Stimulated activated CD8-positive, alpha-beta memory T cell treated with anti-CD3 and anti-CD28 coated beads, Interleukin-4, amount 100 ng/mL, for 48 hours (primary cell): ENCODE results near the gene SESTD1.
A peak's percentile ranks its signal among the peaks of the same experiment; 100 is the strongest.

ENCODE experiments used
- DNase-seq: peaks from one replicate; pipeline ENCODE4 v3.0.0-alpha.2; 2020

SESTD1 gene

GRCh38 chr2:179181002-179181401 is 83.6 kb downstream of the SESTD1 start:
- no peak for DNase-seq

- DNase-seq = no peak
Measured at GRCh38 chr2:179180242-179180641, 84.4 kb downstream of the SESTD1 start.

GRCh38 chr2:179179719-179180118 is 84.9 kb downstream of the SESTD1 start:
- DNase-seq = no peak

GRCh38 chr2:179177694-179178093 is 86.9 kb downstream of the SESTD1 start:
- DNase-seq = no peak

GRCh38 chr2:179174240-179174639 is 90.4 kb downstream of the SESTD1 start:
- DNase-seq = no peak

- no peak for DNase-seq
Measured at GRCh38 chr2:179172894-179173293, 91.7 kb downstream of the SESTD1 start.

- no peak for DNase-seq
Measured at GRCh38 chr2:179171371-179171770, 93.3 kb downstream of the SESTD1 start.

- DNase-seq = no peak
Measured at GRCh38 chr2:179170901-179171300, 93.7 kb downstream of the SESTD1 start.

- no peak for DNase-seq
Measured at GRCh38 chr2:179165356-179166000, 99.2 kb downstream of the SESTD1 start.

GRCh38 chr2:179141206-179141605 is 123.4 kb downstream of the SESTD1 start:
- no peak for DNase-seq

- no peak for DNase-seq
Measured at GRCh38 chr2:179140571-179140970, 124.1 kb downstream of the SESTD1 start.

- peak; percentile 44 for DNase-seq
Measured at GRCh38 chr2:179139506-179139905, 125.1 kb downstream of the SESTD1 start.

- no peak for DNase-seq
Measured at GRCh38 chr2:179137200-179137759, 127.4 kb downstream of the SESTD1 start.

- no peak for DNase-seq
Measured at GRCh38 chr2:179133016-179133415, 131.6 kb downstream of the SESTD1 start.

GRCh38 chr2:179132076-179132475 is 132.6 kb downstream of the SESTD1 start:
- no peak for DNase-seq

- DNase-seq = no peak
Measured at GRCh38 chr2:179130560-179130959, 134.1 kb downstream of the SESTD1 start.

GRCh38 chr2:179129574-179130238 is 134.9 kb downstream of the SESTD1 start:
- no peak for DNase-seq

GRCh38 chr2:179125404-179125803 is 139.2 kb downstream of the SESTD1 start:
- DNase-seq = no peak

GRCh38 chr2:179124282-179124681 is 140.3 kb downstream of the SESTD1 start:
- DNase-seq = no peak

- DNase-seq = no peak
Measured at GRCh38 chr2:179123272-179123662, 141.4 kb downstream of the SESTD1 start.

- no peak for DNase-seq
Measured at GRCh38 chr2:179107737-179108136, 156.9 kb downstream of the SESTD1 start.

GRCh38 chr2:179106676-179107428 is 157.8 kb downstream of the SESTD1 start:
- DNase-seq = no peak

GRCh38 chr2:179106342-179106675 is 158.3 kb downstream of the SESTD1 start:
- DNase-seq = no peak

- no peak for DNase-seq
Measured at GRCh38 chr2:179104736-179105135, 159.9 kb downstream of the SESTD1 start.
